ENCODE measurements around the gene HIVEP3. TPM values are rescaled to one million over a fixed set of nuclear protein-coding genes. Genes with fewer than 3 reads are reported as not detected.

Gene HIVEP3
- total and polyA plus RNA-seq, 2 experiments from 2014 or later: 0.57 to 5.9 TPM

GRCh38 chr1:41958015-41958673, 39.4 kb upstream of the HIVEP3 start:
- Histone ChIP-seq H3K79me2 (no peaks in the 10 kb centered on the region), H3K27ac (no peak overlapping the region), H3K9me2 (replicated peaks; ENCODE audit: insufficient read depth) (no peaks in the 10 kb centered on the region), H3K36me3 (replicated peaks; ENCODE audit: insufficient read depth, low read depth) (no peaks in the 10 kb centered on the region), H3K27me3 (no peaks in the 10 kb centered on the region), H3K4me2 (no peak overlapping the region), H3K9me3 (ENCODE audit: low read depth) (no peaks in the 10 kb centered on the region), H2AFZ (no peak overlapping the region), H4K20me1 (ENCODE audit: insufficient read depth, poor library complexity, severe bottlenecking) (no peaks in the 10 kb centered on the region), H3K4me1 (ENCODE audit: insufficient read depth) (no peaks in the 10 kb centered on the region), H3K4me3 (no peak overlapping the region)
- WGBS (ENCODE audit: low lambda C conversion rate, missing lambda C conversion rate): 76% methylated on average over 6 of the region's 6 CpGs
- no peak for DNase-seq (ENCODE audit: low spot score)
- TF ChIP-seq CTCF (IDR thresholded peaks at IDR 0.05; ENCODE audit: poor library complexity) (no peak), EZH2phosphoT487 (IDR thresholded peaks at IDR 0.05; ENCODE audit: low read depth, severe bottlenecking, unreplicated experiment) (no peak), EZH2 (IDR thresholded peaks at IDR 0.05; ENCODE audit: borderline replicate concordance) (no peak)

GRCh38 chr1:41957568-41957967, 38.8 kb upstream of the HIVEP3 start:
- no peak for DNase-seq (ENCODE audit: low spot score)
- no peaks in the 10 kb centered on the region for H3K4me1 ChIP-seq (ENCODE audit: insufficient read depth)
- no peaks in the 10 kb centered on the region for H4K20me1 ChIP-seq (ENCODE audit: insufficient read depth, poor library complexity, severe bottlenecking)
- H3K9me3 ChIP-seq (ENCODE audit: low read depth): no peaks in the 10 kb centered on the region
- no peaks in the 10 kb centered on the region for H3K36me3 ChIP-seq (replicated peaks; ENCODE audit: insufficient read depth, low read depth)
- H3K4me3 ChIP-seq: no peak overlapping the region
- no peak overlapping the region for H3K27ac ChIP-seq
- H3K4me2 ChIP-seq: no peak overlapping the region
- H3K79me2 ChIP-seq: no peaks in the 10 kb centered on the region
- no peak overlapping the region for H2AFZ ChIP-seq
- H3K27me3 ChIP-seq: no peaks in the 10 kb centered on the region
- no peaks in the 10 kb centered on the region for H3K9me2 ChIP-seq (replicated peaks; ENCODE audit: insufficient read depth)
- 97% methylated on average over 3 of the region's 3 CpGs for WGBS (ENCODE audit: low lambda C conversion rate, missing lambda C conversion rate)
- TF ChIP-seq EZH2phosphoT487 (IDR thresholded peaks at IDR 0.05; ENCODE audit: low read depth, severe bottlenecking, unreplicated experiment) (no peak), CTCF (IDR thresholded peaks at IDR 0.05; ENCODE audit: poor library complexity) (no peak), EZH2 (IDR thresholded peaks at IDR 0.05; ENCODE audit: borderline replicate concordance) (no peak)

- H3K4me2 ChIP-seq: peak overlapping the region; percentile 31
- no peak for TF ChIP-seq EZH2phosphoT487 (IDR thresholded peaks at IDR 0.05; ENCODE audit: low read depth, severe bottlenecking, unreplicated experiment)
- TF ChIP-seq CTCF (IDR thresholded peaks at IDR 0.05; ENCODE audit: poor library complexity): no peak
- TF ChIP-seq EZH2 (IDR thresholded peaks at IDR 0.05; ENCODE audit: borderline replicate concordance): no peak
- H3K36me3 ChIP-seq (replicated peaks; ENCODE audit: insufficient read depth, low read depth): no peaks in the 10 kb centered on the region
- H3K27me3 ChIP-seq: no peaks in the 10 kb centered on the region
- no peaks in the 10 kb centered on the region for H3K4me1 ChIP-seq (ENCODE audit: insufficient read depth)
- H3K27ac ChIP-seq: peak overlapping the region; percentile 56
- no peak overlapping the region for H2AFZ ChIP-seq
- H4K20me1 ChIP-seq (ENCODE audit: insufficient read depth, poor library complexity, severe bottlenecking): no peaks in the 10 kb centered on the region
- 43% methylated on average over 9 of the region's 9 CpGs for WGBS (ENCODE audit: low lambda C conversion rate, missing lambda C conversion rate)
- no peaks in the 10 kb centered on the region for H3K79me2 ChIP-seq
- no peaks in the 10 kb centered on the region for H3K9me2 ChIP-seq (replicated peaks; ENCODE audit: insufficient read depth)
- peak; percentile 25 for DNase-seq (ENCODE audit: low spot score)
- H3K4me3 ChIP-seq: no peak overlapping the region
- H3K9me3 ChIP-seq (ENCODE audit: low read depth): no peaks in the 10 kb centered on the region
These were observed 36.9 kb upstream of the HIVEP3 start for GRCh38 chr1:41955461-41956159.
